HG02943 (cell line): ENCODE results near the gene HOXB4.

Experiments used
- ATAC-seq: cut with Tn5 transposase; IDR thresholded peaks from one replicate; pipeline ENCODE4 v1.9.1; 2021; ENCODE audit warnings: mild to moderate bottlenecking, low read depth, moderate library complexity; ENCODE audit not compliant: unreplicated experiment

Gene HOXB4

GRCh38 chr17:48615047-48615962, 37.2 kb upstream of the HOXB4 start, which contains the start of gene HOXB8:
Gene HOXB8, minus strand, starts transcription at chr17:48615292. Its CDS starts 588 bp downstream, at chr17:48614704.
- ATAC-seq, result no peak

DNA sequence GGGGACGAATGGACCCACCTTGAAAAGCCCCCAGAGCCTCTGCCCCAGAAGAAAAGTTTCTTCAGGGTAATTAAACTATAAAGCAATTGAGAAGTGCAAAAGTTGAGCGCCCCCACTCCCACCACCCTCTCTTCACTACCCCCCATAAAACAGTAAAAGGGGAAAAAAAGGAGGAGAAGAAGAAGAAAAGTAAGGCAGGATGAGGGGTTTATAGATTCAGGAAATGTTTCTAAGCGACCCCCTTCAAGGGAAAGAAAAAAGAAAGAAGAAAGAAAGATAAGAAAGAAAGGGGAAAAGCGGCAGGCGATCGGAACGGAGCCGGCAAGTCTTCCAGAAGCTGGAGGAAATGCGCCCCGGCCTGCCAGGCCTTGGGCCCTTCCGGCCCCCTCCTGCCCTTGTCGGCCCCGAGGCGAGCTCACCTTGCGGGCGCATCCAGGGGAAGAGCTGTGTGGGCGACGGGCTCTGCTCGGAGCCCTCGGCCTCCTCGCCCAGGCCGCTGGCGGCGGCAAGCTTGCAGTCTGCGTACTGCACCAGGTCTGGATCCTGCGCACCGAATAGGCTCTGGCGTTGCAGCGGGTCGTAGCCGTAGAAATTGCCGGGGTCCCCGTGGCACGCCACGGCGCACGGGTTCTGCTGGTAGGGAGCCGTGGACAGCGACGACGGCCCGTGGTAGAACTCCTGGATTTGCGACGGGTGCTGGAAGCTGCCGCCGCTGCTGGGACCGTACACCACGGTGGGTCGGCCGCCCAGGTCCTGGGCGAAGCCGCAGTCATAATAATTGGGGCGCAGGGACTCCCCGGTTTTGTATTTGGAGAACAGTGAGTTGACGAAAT, 35.9 kb upstream of the HOXB4 start:
- no peak for ATAC-seq

DNA sequence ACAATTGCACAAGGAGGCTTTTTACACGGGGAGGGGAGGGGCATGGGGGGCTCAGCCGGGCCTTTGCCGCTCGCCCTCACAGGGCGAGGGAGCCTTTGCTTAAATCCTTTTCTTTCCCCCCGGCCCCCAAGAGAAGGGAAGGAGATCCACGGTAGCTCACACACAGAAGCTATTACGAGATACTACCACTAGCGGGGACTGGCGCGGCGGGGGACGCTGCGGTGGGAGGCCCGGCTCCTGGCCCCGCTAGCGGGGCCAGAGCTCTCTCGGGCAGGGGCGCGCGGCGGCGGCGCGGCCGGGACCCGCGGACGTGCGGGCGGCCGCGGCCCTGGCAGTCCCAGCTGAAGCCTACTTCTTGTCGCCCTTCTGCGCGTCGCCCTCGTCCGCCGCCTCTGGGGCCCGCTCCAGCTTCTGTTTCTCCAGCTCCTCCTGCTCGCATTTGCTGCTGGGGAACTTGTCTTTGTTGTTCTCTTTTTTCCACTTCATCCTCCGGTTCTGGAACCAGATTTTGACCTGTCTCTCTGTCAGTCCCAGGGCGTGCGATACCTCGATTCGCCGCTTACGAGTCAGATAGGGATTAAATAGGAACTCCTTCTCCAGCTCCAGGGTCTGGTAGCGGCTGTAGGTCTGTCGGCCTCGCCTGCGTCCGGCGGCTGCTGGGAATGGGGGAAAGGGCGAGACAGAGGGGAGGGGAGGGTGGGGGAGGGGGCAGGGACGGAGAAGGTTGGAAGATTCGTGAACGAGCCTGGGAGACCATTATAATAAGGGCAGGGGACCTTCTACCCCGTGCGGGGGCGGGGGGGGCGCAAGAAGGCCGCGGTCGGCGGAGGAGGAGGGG, 34.9 kb upstream of the HOXB4 start:
- ATAC-seq, result no peak

DNA sequence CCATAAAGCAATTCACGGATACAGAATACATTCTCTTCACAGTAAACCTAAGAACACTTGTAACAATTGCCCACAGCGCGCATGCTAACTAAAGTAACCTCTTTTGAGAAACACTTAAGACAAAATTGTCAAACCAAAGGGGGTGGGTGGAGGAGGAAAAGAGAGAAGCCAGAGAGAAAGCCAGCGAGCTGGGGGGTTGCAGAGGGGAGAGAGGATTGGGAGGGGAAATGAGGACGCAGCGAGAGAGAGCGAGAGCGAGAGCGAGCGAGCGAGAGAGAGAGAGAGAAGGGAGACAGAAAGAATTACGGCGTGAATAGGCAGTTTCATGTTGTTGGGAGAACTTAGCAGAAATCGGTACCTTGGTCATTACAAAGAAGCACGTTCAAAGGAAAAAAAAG, 34.3 kb upstream of the HOXB4 start:
- no peak for ATAC-seq

DNA sequence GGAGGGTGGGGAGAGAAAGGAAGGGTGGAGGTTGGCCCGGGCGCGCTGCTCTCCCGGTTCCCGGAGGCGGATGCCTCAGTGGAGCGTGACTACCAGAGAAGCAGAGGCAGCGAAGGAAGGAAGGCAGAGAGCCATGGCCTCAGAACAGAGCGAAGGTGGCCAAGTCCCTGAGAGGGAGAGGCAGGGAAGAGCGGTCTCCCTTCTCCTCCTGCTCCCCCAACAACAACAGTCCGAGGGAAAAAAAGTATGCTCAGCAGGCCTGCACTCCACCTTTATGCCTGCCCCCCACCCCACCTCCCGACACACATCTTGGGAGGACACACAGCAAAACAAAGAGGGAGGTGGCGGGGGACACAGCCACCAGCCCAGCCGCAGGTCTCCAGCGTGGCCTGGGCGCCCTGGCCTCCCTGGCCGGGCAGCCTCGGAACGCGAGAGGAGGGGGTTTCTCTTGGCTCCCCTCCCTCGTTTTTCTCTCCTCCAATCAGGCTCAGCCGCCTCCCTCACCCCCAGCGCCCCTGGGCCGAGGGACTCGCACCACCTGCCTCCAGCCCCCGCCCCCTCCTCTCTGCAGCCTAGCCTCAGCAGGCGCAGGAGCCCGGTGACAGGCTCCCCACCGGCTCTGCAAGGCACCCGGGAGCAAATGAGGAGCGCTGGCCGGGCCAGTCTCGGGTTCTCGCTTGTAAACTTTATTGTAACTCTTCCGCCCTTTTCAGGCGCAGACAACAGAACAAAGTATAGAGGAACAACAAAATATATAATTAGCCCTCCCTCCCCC, 33.7 kb upstream of the HOXB4 start:
- ATAC-seq, result no peak

- no peak for ATAC-seq
Observed at GRCh38 chr17:48611213-48611612, 33.1 kb upstream of the HOXB4 start.

- ATAC-seq, result no peak
Observed at GRCh38 chr17:48610282-48611211, 32.4 kb upstream of the HOXB4 start, which contains the start of gene HOXB7. Gene HOXB7, minus strand, starts transcription at chr17:48611017. Its CDS starts 99 bp downstream, at chr17:48610918.

DNA sequence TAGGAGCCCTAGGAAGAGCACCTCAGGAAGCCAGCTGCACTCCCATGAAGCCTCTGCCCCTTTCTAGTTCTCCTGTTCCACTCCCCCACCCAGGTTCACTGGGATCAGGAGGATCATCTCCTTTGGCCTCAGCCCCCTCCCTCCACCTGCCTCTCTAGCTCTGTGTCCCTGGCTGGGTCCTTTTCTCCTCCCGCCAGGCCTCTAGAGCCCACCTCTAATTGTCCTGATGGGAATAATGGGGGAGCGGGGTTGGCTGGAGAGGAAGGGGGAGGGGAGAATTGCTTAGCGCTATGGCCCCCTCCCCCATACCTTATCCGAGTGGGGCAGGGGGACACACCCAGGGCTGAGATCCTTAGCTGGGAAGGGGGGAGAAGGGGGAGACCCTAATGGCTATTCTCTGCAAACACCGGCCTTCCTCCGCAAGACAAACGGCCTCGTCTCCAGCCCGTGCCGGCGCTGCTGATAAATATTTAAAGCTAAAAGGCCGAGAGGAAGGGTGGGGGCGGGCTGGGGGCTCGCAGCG, 31.7 kb upstream of the HOXB4 start:
- no peak for ATAC-seq

DNA sequence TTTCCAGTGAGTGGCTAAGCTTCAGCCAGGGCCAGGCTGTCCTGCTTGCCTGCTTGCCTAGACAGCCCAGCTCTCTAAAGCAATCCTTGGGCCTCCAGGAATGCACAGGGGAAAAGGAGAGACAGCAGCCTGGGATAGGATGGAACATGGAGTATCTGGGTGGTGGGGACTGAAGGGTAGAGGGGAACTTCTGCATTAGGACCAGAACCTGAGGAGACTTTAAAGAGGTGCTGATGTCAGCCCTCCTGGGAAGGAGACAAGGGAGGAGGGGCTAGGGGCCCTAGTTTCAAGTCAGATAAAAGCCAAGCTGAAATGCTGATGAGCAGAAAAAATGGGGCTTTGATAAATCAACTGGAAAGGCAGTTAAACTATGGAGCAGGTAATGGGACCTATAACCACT, 30.9 kb upstream of the HOXB4 start:
- no peak for ATAC-seq

GRCh38 chr17:48608494-48608834, 30.3 kb upstream of the HOXB4 start:
- ATAC-seq, result no peak

- ATAC-seq, result no peak
Observed at GRCh38 chr17:48606892-48607614, 28.9 kb upstream of the HOXB4 start.

- no peak for ATAC-seq
Observed at GRCh38 chr17:48605991-48606891, 28.1 kb upstream of the HOXB4 start.

GRCh38 chr17:48605409-48605919, 27.3 kb upstream of the HOXB4 start:
- ATAC-seq, result no peak

- ATAC-seq, result no peak
Observed at GRCh38 chr17:48604770-48605329, 26.7 kb upstream of the HOXB4 start, which contains the start of gene HOXB6. Gene HOXB6, minus strand, starts transcription at chr17:48604986. Its CDS starts 6,836 bp downstream, at chr17:48598150.

DNA sequence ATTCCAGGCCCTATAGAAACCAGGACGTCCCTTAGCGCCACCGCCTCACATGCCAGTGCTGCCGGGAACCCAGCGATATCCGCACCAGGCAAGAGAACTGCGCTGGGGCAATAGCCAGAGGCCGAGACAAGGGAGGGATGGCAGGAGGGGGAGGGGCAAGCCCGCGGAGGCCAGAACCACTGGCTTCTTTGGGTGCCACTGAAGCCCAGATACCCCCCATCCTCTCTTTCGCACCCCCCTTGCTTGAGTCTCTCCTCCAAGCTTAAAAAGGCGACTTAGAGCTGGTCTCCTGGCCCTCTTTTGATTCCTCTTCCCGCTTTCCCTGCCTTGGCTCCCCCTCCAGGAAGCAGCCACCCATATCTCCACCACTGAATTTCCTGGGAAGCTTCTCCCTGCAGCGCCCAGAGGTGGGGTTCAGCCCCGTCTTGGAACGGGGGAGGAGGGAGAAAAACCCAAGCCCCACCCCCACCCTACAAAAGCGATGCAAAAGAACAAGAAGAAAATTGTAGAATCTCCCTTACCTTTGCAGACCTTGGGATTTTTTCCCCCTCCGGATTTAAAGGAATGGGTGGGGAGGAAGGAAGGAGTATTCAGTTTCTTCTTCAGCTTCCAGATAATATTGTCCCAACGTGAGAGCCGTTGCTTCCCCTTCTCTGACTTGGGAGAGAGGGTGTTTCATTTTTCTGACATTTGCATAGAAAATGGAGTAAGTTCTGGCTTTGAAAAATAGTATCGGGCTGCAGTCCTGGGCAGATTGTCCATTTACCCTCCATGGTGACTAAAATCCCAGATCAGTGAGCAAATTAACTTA, 26.0 kb upstream of the HOXB4 start:
- no peak for ATAC-seq
